Panc1 (cell line): ENCODE measurements around the gene AMIGO3. TPM values are rescaled to one million over a fixed set of nuclear protein-coding genes. Genes with fewer than 3 reads are reported as not detected.

Experiments used
- ATAC-seq: fragments of 200-7000 bp; cut with Tn5 transposase; 2 replicates; pipeline ENCODE4 v1.9.1; 2020; ENCODE audit warnings: mild to moderate bottlenecking, moderate library complexity
- BruUV-seq: library from RNA; stranded (reverse); fragments of 400-500 nt; replicated peaks from 2 replicates; lab custom pipeline; 2021; lab: Mats Ljungman, UMichigan
- CTCF ChIA-PET: fragments of 300-600 bp; sonication (Branson Sonifier 250); formaldehyde crosslinking; loops from one replicate; lab custom pipeline; 2022; ENCODE audit warnings: antibody characterized with exemption; lab: Charles Lee
- POLR2A ChIA-PET: fragments of 300-600 bp; sonication (Branson Sonifier 250); formaldehyde crosslinking; loops from one replicate; lab custom pipeline; 2022; ENCODE audit warnings: antibody characterized with exemption; lab: Charles Lee
- DNase-seq: peaks from one replicate; pipeline ENCODE4 v3.0.0-alpha.2; 2010; ENCODE audit warnings: low read depth, low spot score
- H3K27ac ChIP-seq: 2 replicates; pipeline ENCODE4 v1.5.1; 2011; ENCODE audit warnings: mild to moderate bottlenecking, low read length, inconsistent platforms
- H3K27me3 ChIP-seq: fragments of 200-500 bp; sonication (Bioruptor generic); 2 replicates; pipeline ENCODE4 v1.6.0; 2014; ENCODE audit warnings: low read length, inconsistent platforms; ENCODE audit not compliant: control insufficient read depth, insufficient read depth
- H3K36me3 ChIP-seq: fragments of 200-500 bp; sonication (Bioruptor generic); 2 replicates; pipeline ENCODE4 v1.5.1; 2014; ENCODE audit warnings: inconsistent platforms, mild to moderate bottlenecking, low read length, moderate library complexity; ENCODE audit not compliant: control insufficient read depth, insufficient read depth
- H3K4me1 ChIP-seq: 2 replicates; pipeline ENCODE4 v1.5.1; 2011; ENCODE audit warnings: inconsistent platforms, mild to moderate bottlenecking, low read length, moderate library complexity; ENCODE audit not compliant: control insufficient read depth, insufficient read depth
- H3K4me3 ChIP-seq, 2 experiments: 2 replicates each; pipeline ENCODE4 v1.5.1; 2011 to 2012; ENCODE audit warnings: low read depth in 2 of 2, low read length in 2 of 2, mild to moderate bottlenecking in 2 of 2, inconsistent platforms in 1 of 2, moderate library complexity in 1 of 2
- H3K9me3 ChIP-seq: fragments of 200-500 bp; sonication (Bioruptor generic); 2 replicates; pipeline ENCODE4 v1.5.1; 2014; ENCODE audit warnings: low read depth, mild to moderate bottlenecking, inconsistent platforms, low read length, moderate library complexity; ENCODE audit not compliant: control insufficient read depth, insufficient read depth
- CTCF ChIP-seq: fragments of 450-650 bp; IDR thresholded peaks from 2 replicates; pipeline ENCODE4 v1.5.1; 2017; ENCODE audit warnings: mild to moderate bottlenecking
- POLR2AphosphoS5 ChIP-seq: IDR thresholded peaks from 2 replicates; pipeline ENCODE4 v1.6.1; 2012; ENCODE audit warnings: mild to moderate bottlenecking, low read depth, low read length, moderate library complexity
- REST ChIP-seq, 2 experiments: IDR thresholded peaks; 2 replicates each; pipeline ENCODE4 v1.6.1; 2011 to 2012; ENCODE audit warnings: low read depth in 2 of 2, control low read depth in 1 of 2, low read length in 1 of 2, mild to moderate bottlenecking in 1 of 2, moderate library complexity in 1 of 2; ENCODE audit not compliant: insufficient read depth in 1 of 2
- SIN3A ChIP-seq: IDR thresholded peaks from 2 replicates; pipeline ENCODE4 v1.6.1; 2012; ENCODE audit warnings: low read depth, mild to moderate bottlenecking, low read length, moderate library complexity, borderline replicate concordance; ENCODE audit not compliant: insufficient read depth
- TCF7L2 ChIP-seq: IDR thresholded peaks from 2 replicates; pipeline ENCODE4 v1.6.1; 2011; ENCODE audit warnings: mild to moderate bottlenecking, low read depth, low read length, inconsistent platforms
- in situ Hi-C: cut with HindIII; loops from 2 replicates; pipeline ENCODE4 v1.10.0; 2016; ENCODE audit warnings: low sequenced_read_pairs, low pct_unique_long_range_greater_than_20kb
- intact Hi-C: fragments of 100-400 bp; cut with micrococcal nuclease; formaldehyde crosslinking; loops from one replicate; pipeline ENCODE4 v1.10.0; 2022; ENCODE audit not compliant: unreplicated experiment
- total RNA-seq: library from RNA; stranded (reverse); gene quantifications from one replicate; pipeline ENCODE4 v1.2.1, GENCODE V29; 2021; ENCODE audit not compliant: unreplicated experiment

Gene AMIGO3
- total RNA-seq, 1 experiment from 2014 or later = 0.72 TPM

- Histone ChIP-seq H3K27ac (no peak overlapping the region), H3K9me3 (no peaks in the 10 kb centered on the region), H3K4me3 (no peak overlapping the region), H3K4me1 (peaks cover 14% of the 10 kb centered on the region), H3K27me3 (no peaks in the 10 kb centered on the region), H3K36me3 (peaks cover 5% of the 10 kb centered on the region)
- no TSS peak for BruUV-seq
- ATAC-seq (no peak), DNase-seq (no peak)
- CTCF ChIA-PET = no interaction called here
- intact Hi-C loops = no loop called here
- in situ Hi-C loops = no loop called here
- POLR2A ChIA-PET = no interaction called here
- TF ChIP-seq CTCF = no peak
- TF ChIP-seq REST (IDR thresholded peaks at IDR 0.05; ENCODE audit: insufficient read depth in 1 of 2, low read depth in 2 of 2, low read length in 1 of 2) = no peak
- TF ChIP-seq SIN3A = no peak
- no peak for TF ChIP-seq TCF7L2
- TF ChIP-seq POLR2AphosphoS5 = no peak
These were observed 7.9 kb upstream of the AMIGO3 start for GRCh38 chr3:49727154-49727923.

GRCh38 chr3:49725906-49726681 lies 6.6 kb upstream of the AMIGO3 start:
- CTCF ChIA-PET = no interaction called here
- no TSS peak for BruUV-seq

More at GRCh38 chr3:49725906-49726681, 6.6 kb upstream of the AMIGO3 start:
- DNase-seq (no peak), ATAC-seq (no peak)
- H3K4me3 ChIP-seq = no peak overlapping the region
- POLR2A ChIA-PET = no interaction called here
- no peaks in the 10 kb centered on the region for H3K9me3 ChIP-seq
- H3K27me3 ChIP-seq = no peaks in the 10 kb centered on the region
- in situ Hi-C loops (no loop called here), intact Hi-C loops (no loop called here)
- no peak for TF ChIP-seq CTCF
- no peak for TF ChIP-seq SIN3A
- no peak for TF ChIP-seq REST (IDR thresholded peaks at IDR 0.05; ENCODE audit: insufficient read depth in 1 of 2, low read depth in 2 of 2, low read length in 1 of 2)
- TF ChIP-seq POLR2AphosphoS5 = no peak
- TF ChIP-seq TCF7L2 = no peak
- peaks cover 3% of the 10 kb centered on the region for H3K36me3 ChIP-seq
- H3K4me1 ChIP-seq = peaks cover 16% of the 10 kb centered on the region
- no peak overlapping the region for H3K27ac ChIP-seq
